GM18861 (cell line): ENCODE measurements around the gene PSMD8.

Source experiments
- ATAC-seq: cut with Tn5 transposase; IDR thresholded peaks from one replicate; pipeline ENCODE4 v1.9.1; 2021; ENCODE audit not compliant: unreplicated experiment

The PSMD8 gene

GRCh38 chr19:38386971-38387549 lies 12.7 kb downstream of the PSMD8 start:
- no peak for ATAC-seq

- ATAC-seq: no peak
Observed at GRCh38 chr19:38387550-38388348, 13.4 kb downstream of the PSMD8 start, which contains the start of gene GGN. TSS of gene GGN (minus strand) at chr19:38388034. CDS start at chr19:38387261, 773 bp downstream.

- no peak for ATAC-seq
Observed at GRCh38 chr19:38388349-38389100, 14.2 kb downstream of the PSMD8 start, which contains the start of gene SPRED3. TSS of gene SPRED3 (plus strand) at chr19:38388697. CDS start at chr19:38390303, 1,606 bp downstream.

- no peak for ATAC-seq
Observed at GRCh38 chr19:38389101-38389925, 14.9 kb downstream of the PSMD8 start.

GRCh38 chr19:38389957-38390924 lies 15.9 kb downstream of the PSMD8 start:
- ATAC-seq: no peak

- no peak for ATAC-seq
Observed at GRCh38 chr19:38391911-38392464, 17.6 kb downstream of the PSMD8 start.

DNA sequence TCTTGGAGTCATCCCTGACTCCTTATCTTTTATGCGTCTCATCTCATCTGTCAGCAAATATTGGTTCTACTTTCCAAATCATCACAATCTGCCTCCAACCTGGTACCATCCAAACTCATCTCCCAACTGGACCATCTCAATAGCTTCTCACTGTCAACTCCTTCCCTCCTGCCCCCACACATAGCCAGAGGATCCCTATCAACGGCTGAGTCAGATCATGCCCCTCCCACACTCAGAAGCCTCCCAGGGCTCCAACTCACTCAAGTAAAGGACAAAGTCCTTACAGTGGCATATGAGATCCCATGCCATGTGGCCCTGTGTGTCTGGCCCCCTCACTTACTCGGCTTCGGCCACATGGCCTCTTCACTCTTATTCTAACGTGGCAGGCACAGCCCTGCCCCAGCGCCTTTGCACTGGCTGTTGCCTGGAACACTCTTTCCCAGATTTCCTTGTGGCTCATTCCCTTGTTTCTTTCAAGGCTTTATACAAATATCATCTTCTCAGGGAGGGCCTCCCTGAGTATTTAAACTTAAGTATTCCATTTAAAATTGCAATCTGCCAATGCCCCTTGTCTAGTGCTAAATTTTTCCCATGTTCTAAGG lies 18.4 kb downstream of the PSMD8 start:
- no peak for ATAC-seq

- ATAC-seq: no peak
Observed at GRCh38 chr19:38394488-38394887, 20.1 kb downstream of the PSMD8 start.

DNA sequence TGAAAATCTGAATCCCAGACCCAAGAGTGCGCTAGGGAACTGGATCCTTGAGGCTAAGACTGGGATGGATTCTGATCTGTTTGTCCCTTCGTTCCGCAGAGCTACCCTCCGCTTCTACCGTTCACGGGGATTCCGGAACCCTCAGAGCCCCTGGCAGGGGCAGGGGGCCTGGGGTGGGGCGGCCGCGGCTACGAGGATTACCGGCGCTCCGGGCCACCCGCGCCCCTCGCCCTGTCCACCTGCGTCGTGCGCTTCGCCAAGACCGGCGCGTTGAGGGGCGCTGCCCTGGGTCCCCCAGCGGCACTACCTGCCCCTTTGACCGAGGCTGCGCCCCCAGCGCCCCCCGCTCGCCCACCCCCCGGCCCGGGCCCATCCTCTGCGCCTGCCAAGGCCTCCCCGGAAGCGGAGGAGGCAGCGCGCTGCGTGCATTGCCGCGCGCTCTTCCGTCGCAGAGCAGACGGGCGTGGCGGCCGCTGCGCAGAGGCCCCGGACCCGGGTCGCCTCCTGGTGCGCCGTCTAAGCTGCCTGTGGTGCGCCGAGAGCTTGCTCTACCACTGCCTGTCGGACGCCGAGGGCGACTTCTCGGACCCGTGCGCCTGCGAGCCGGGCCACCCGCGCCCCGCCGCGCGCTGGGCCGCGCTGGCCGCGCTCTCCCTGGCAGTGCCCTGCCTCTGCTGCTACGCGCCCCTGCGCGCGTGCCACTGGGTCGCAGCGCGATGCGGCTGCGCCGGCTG lies 21.2 kb downstream of the PSMD8 start:
- ATAC-seq: no peak

DNA sequence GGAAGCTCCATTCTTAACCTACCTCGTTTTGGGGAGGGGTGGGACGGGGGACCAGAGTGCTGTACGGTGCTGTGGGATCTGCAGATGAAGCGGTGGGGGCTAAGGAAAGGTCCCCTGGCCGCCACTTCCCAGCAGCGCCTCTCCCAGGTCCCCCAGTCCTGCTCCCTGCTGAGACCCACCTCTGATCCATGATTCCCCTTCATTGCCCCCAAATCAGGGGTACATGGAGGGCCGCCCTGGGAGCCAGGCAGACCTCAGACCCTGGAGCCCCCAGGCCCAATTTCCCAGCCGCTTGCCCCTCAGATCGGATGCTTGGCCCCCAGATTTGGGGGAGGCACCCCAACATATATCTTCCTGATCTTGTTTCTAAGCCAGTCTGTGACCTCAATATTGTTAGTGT lies 24.7 kb downstream of the PSMD8 start:
- no peak for ATAC-seq

GRCh38 chr19:38399537-38399936 lies 25.2 kb downstream of the PSMD8 start:
- ATAC-seq: no peak

DNA sequence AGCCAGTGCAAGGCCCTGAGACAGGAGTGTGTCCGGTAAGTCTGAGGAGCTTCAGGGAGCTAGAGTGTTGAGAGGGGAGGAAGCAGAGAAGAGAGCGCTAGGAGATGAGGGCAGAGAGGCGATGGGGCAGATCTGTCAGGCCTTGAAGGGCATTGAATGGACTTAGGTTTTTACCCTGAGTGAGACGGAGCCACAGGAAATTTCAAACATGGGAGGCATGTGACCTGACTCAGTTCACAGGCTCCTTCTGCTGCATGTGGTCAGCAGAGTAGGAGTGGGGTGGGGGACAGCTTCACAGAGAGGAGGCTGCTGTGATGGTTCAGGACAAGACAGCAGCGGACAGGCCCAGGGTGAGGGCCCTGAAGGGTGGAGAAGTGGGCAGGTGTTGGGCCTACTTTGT lies 26.0 kb downstream of the PSMD8 start:
- ATAC-seq: no peak

- no peak for ATAC-seq
Observed at GRCh38 chr19:38401148-38401547, 26.8 kb downstream of the PSMD8 start.

DNA sequence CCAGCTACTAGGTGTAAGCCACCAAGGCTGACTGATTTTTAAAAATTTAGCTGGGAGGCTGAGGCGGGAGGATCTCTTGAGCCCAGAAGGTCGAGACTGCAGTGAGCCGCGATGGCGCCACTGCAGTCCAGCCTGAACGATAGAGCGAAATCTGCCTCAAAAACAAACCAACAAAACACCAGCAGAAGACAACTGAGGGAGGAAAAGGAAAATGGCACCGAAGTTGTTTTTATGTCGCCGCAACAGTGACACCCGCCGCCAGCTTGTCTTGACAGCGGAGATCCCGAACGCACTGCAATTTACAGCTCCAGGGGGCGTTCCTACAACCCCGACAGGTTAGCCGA lies 28.2 kb downstream of the PSMD8 start:
- no peak for ATAC-seq

GRCh38 chr19:38402967-38403674 lies 28.8 kb downstream of the PSMD8 start, which contains the start of gene FAM98C:
TSS of gene FAM98C (plus strand) at chr19:38403093. CDS start at chr19:38403154, 61 bp downstream.
- peak; percentile 89 for ATAC-seq

GRCh38 chr19:38404858-38405257 lies 30.5 kb downstream of the PSMD8 start:
- ATAC-seq: no peak

DNA sequence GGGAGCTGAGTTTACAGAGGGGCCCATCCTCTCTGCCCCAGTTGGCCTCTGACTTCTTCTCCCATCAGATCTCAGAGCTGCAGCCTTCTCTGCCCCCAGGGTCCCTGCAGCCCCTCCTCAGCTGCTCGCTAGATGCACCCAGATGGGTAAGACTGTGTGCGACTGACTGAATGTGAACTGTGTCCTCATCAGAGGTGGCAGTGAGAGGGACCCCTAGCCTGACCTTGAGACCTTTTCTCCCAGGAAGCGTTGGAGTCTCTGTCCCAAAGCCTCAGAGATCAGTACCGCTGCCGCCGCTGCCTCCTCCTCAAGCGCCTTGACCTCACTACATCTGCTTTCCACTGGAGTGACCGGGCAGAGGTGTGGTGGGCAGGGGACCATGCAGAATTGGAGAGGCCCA lies 30.9 kb downstream of the PSMD8 start:
- ATAC-seq: no peak
